ENCODE results near the gene TRIM25. TPM values are rescaled to one million over a fixed set of nuclear protein-coding genes. Genes with fewer than 3 reads are reported as not detected.

The TRIM25 gene
- total RNA-seq, 4 donors from 2014 or later = 36.2 to 73.6 (median 41.2) TPM

DNA sequence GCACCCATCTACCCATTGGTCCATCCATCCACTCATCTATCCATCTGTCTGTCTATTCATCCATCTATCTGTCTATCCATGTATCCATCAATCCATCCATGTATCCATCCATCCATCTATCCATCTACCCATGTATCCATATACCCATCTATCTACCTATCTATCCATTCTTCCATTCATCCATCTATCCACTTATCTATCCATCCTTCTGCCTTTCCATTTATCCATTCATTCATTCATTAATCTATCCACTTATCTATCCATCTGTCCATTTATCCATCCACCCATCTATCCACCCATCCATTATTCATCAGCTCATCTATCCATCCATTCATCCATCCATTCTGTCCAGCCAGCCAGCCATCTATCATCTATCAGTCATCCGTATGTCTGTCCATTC lies 21.5 kb downstream of the TRIM25 start:
- TF ChIP-seq, protein P1, sequence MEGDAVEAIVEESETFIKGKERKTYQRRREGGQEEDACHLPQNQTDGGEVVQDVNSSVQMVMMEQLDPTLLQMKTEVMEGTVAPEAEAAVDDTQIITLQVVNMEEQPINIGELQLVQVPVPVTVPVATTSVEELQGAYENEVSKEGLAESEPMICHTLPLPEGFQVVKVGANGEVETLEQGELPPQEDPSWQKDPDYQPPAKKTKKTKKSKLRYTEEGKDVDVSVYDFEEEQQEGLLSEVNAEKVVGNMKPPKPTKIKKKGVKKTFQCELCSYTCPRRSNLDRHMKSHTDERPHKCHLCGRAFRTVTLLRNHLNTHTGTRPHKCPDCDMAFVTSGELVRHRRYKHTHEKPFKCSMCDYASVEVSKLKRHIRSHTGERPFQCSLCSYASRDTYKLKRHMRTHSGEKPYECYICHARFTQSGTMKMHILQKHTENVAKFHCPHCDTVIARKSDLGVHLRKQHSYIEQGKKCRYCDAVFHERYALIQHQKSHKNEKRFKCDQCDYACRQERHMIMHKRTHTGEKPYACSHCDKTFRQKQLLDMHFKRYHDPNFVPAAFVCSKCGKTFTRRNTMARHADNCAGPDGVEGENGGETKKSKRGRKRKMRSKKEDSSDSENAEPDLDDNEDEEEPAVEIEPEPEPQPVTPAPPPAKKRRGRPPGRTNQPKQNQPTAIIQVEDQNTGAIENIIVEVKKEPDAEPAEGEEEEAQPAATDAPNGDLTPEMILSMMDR (IDR thresholded peaks at IDR 0.05; ENCODE audit: low read depth) = no peak

DNA sequence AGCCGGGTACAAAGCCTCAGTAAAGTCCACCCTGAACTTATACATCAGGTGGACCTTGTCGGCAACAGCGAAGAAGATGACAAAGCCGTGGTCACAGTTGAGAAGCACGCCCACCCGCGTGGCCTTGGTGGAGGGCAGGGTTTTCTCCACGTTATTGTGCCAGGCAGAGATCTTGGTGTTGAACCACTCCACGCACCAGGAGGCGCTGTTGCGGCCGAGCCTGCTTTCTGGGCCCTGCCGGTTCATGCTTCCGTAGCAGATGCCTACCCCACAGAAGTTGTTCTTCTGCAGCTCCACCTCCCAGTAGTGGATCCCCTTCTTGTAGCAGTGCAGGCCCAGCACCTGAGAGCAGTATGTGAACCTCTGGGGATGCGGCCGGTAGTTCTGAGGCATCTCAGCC lies 22.1 kb downstream of the TRIM25 start:
- TF ChIP-seq, protein P1 (IDR thresholded peaks at IDR 0.05; ENCODE audit: low read depth) = no peak

DNA sequence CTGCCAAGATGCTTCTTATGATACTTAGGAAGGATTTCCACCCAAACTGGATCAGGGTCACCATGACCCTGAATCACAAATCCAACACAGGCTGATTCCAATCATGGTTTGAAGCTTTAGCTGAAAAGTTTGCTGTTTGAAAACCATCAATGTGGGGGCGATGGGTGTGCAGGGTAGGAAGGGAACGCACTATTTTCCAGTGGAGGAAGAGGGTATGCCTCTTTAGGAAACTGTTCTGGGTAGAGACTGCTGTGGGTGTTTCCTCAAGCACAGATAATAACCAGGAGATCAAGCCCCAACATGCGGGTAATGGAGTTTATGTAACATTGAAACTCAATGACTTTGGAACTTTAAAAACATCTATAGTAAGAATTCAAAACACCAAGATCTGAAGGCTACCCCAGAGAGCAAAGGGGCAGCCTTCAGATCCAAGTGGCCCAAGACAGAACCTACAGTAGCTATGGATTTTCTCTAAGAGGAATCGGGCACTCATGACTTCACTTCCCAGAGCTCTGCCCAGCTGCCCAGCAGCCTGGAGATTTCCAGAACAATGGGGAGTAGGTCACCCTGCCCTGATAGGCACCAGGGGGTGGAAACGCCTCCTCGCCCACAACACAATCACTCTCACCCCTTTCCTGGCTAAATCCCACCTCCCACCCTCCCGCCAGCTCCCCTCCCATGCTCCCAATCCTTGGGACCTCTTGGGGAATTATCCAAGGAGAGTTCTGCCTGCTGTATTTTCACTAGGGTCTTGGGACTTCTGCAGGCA lies 22.8 kb downstream of the TRIM25 start:
- TF ChIP-seq, protein P1 (IDR thresholded peaks at IDR 0.05; ENCODE audit: low read depth) = no peak

DNA sequence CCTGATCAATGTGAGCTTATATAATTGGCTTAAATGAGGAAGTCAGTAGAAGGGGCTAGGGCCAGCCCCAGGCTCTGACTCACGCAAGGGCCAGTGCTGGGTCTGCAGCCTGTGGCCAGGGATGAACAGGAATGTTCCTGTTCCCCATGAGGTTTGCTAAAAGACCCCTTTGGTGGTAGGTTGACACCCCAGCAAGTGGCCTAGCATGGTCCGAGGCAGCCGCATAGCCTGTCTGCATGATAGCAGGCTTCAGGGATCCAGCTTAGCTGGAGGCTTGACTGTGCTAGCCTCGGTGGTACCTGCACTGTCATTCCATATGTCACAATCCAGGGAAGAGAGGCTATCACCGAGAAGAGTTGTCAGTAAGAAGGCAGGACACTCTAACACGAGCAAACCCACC lies 23.5 kb downstream of the TRIM25 start:
- TF ChIP-seq, protein P1 (IDR thresholded peaks at IDR 0.05; ENCODE audit: low read depth) = no peak

DNA sequence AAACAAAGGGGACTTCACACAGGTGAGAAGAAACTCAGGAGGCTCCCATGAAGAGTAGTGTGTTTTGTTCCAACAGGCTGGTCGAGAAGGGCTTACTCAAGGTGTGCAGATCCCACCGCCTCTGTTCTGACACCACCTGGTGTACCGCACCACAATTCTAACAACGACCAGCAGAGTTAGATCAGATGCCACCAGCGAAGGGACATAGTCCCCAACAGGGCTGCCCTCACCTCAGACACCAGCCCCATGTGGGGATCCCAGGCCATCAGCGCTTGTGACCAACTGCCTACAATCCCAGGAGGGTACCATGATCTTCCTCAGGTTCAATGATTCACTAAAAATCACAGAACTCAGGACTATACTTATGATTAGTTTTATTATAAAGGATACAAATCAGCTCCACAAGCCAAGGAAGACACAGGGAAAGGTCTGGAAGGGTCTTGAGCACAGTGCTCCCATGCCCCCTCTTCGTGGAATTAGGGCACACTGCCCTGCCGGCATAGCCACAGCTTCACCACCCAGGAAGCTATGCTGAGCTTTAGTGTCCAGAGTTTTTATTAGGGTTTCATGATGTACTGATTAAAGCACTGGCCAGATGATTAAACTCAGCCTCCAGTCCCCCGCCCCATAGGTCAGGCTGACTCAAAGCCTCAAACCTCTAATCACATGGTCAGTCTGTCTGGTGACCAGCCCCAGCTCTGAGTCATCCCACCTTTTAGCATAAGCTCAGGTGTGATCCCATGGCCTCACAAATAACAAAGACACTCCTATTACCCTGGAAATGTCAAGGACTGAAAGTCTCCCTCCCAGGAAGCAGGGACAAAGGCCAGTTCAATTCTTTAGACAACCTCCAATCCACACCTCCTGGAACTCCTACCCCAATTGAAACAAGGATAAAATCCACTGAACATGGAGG lies 26.0 kb downstream of the TRIM25 start:
- TF ChIP-seq, protein P1 (IDR thresholded peaks at IDR 0.05; ENCODE audit: low read depth) = no peak

DNA sequence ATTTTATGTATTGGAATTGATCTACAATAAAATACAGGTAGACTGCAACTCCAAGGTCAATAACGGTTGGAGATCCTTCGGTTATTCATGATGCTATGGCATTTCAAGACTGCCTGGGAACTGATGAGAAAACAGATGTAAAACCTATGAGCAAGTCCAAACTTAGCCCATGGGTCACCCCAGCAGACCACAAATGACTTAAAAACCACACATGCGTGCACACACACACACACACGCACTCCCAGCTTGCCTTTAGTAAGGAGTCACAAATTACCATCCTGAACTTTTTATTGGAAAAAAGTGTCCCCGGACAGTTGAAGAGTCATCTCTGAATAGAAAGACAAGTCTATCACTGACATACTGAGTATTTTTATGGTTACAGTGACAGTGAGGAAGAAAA lies 26.7 kb downstream of the TRIM25 start:
- TF ChIP-seq, protein P1 (IDR thresholded peaks at IDR 0.05; ENCODE audit: low read depth) = no peak

DNA sequence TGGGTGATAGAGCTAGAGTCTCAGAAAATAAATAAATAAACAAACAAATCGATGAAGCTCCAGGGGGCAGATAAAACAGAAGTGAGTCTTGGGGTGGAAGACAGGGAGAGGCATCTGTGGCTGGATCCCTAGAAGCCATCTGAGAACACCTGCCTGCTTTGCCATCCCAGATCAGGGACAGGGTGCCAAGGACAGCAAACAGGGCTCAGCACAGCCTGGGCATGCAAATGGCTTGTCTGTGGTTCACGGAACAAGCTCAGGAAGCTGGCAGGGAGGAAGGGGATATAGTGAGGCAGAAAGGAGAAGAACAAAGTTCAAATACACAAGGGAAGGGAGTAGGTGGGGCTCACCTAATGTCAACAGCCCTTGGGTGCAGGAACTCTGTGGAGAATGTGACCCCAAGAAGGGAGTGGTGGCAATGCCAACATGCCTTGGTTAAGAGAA lies 27.5 kb downstream of the TRIM25 start:
- TF ChIP-seq, protein P1 (IDR thresholded peaks at IDR 0.05; ENCODE audit: low read depth) = no peak
